ENCODE results near the gene KCNF1.

DNA sequence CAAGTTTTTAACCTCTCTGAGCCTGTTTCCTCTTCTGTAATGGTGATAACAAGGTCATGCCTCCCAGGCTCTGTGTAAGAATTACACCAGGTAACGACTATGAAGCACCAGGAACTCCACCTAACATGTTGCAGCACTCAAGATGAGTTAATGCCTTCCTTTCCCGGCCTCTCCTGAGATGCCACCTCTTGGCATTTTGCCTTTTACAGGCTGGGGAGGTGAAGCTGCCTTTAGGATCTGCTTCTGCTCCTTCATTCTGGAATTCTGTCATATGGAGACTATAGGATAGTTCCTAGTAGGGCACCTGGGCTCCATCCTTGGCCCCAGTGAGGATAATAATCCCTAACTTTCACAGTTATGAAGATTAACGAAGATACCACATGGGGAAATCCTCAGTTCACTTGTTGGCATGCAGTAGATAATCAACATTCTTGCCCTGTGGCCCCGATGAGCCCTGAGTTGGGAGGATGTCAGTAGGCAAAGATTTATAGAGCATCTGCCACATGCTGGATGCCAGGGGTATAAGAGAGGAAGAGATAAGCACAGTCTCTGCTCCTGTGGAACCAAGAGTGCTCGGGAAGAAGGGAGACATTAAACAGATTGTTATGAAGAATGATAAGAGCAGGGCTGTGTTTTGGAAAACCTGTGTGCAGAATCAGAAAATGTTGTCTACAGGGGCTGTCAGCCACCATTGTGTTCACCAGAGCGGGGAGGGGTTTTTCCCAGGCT lies 43.9 kb upstream of the KCNF1 start:
- TF ChIP-seq EP300 (IDR thresholded peaks at IDR 0.05) (no peak), CTCF (IDR thresholded peaks at IDR 0.05) (no peak)
